ENCODE results near the gene DYSF.

The DYSF gene

DNA sequence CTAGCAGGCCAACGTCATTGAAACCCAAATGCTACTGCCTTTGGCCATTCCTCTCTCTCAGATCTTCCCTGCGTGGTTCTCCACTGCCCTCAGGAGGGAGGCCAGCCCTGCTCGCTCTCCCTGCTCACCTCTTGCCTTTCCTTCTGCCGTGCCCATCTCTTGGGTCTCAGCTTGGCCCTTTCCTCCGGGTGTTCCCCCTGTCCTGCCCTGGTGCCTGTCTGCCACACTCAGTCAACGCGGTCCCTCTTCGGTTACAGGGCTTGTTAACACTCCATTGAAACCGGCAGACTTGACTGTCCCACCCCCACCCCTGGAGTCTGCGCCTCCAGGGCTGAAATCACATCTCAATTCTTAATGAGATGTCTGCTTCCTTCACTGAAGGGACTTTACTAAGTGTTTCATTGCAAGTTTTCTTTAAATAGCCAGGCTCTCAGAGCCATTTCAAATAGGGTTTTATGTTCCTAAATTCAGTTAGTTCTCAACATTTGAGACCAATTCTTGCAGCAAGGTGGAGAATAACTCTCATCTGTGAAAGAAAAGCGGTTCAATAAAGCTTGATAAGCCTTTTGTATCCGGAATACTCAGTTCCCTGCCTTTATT is 237.6 kb downstream of the DYSF start:
- no peak for DNase-seq (ENCODE audit: low read depth)
- no peak overlapping the region for H3K4me3 ChIP-seq (replicated peaks; ENCODE audit: low read depth, low read length)
- TF ChIP-seq, protein P1, sequence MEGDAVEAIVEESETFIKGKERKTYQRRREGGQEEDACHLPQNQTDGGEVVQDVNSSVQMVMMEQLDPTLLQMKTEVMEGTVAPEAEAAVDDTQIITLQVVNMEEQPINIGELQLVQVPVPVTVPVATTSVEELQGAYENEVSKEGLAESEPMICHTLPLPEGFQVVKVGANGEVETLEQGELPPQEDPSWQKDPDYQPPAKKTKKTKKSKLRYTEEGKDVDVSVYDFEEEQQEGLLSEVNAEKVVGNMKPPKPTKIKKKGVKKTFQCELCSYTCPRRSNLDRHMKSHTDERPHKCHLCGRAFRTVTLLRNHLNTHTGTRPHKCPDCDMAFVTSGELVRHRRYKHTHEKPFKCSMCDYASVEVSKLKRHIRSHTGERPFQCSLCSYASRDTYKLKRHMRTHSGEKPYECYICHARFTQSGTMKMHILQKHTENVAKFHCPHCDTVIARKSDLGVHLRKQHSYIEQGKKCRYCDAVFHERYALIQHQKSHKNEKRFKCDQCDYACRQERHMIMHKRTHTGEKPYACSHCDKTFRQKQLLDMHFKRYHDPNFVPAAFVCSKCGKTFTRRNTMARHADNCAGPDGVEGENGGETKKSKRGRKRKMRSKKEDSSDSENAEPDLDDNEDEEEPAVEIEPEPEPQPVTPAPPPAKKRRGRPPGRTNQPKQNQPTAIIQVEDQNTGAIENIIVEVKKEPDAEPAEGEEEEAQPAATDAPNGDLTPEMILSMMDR (IDR thresholded peaks at IDR 0.05; ENCODE audit: low read length, missing control alignments): no peak

DNA sequence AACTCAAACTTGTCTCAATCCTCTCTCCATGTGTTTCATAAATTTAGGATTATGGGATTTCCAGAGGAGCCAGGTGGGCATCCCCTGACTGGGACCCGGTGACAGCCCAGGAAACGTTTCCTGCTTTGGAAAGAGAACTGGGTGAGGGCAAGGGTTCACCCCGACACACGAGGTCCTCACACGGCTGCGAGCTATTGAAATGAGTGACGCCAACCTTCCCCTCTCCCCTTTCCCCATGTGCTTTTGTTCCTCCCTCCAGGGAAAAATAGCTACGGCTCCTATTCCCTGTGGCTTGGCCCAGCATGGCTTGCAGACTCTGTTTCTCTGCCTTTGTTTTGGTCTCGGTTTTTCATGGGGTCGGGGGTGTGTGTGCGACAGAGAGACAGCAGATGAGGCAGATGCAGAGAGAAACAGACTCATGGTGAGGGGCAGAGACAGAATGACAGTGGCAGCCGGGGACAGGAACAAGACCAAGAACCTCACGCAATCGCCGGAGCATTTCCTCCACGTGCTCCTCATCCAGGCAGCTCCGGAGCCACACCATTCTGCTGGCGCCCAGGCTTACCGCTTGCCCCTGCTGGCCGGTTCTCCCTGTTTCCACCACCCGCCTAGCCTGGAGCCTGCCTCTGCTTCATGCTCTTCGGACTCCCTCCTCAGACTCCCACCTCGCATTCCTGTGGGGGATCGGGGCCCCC is 238.5 kb downstream of the DYSF start:
- no peak overlapping the region for H3K4me3 ChIP-seq (replicated peaks; ENCODE audit: low read depth, low read length)
- no peak for DNase-seq (ENCODE audit: low read depth)
- TF ChIP-seq, protein P1 (IDR thresholded peaks at IDR 0.05; ENCODE audit: low read length, missing control alignments): no peak

DNA sequence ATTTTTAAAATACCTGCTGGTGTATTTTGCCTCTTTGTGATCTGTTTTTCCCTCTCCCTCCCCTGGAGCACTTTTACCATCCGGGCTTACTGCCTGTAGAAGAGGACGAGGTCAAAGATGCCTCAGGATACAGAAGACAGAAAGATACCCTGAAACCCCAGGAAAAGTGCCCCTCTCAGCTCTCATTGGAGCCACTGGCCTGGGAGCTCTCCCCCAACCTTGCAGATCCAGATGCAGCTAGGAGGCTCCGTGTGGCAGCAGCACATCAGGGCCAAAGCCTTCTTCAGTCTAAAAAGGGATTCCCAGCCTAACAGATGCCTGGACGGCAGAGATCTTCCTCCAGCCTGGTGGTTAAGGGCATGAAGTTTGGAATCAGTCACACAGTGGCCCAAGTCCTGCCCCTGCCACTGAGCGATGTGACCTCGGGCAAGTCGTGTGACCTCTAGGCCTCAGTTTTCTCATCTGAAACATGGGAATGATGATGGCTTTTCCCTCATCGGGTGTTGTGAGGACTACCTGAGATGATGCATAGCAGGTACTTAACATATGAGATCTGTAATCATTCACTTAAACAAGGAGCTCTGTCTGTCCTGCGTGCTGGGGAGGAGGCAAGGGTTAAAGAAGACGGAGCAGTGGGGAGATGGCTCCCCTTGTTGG is 239.4 kb downstream of the DYSF start:
- TF ChIP-seq, protein P1 (IDR thresholded peaks at IDR 0.05; ENCODE audit: low read length, missing control alignments): no peak
- H3K4me3 ChIP-seq (replicated peaks; ENCODE audit: low read depth, low read length): no peak overlapping the region
- DNase-seq (ENCODE audit: low read depth): no peak

DNA sequence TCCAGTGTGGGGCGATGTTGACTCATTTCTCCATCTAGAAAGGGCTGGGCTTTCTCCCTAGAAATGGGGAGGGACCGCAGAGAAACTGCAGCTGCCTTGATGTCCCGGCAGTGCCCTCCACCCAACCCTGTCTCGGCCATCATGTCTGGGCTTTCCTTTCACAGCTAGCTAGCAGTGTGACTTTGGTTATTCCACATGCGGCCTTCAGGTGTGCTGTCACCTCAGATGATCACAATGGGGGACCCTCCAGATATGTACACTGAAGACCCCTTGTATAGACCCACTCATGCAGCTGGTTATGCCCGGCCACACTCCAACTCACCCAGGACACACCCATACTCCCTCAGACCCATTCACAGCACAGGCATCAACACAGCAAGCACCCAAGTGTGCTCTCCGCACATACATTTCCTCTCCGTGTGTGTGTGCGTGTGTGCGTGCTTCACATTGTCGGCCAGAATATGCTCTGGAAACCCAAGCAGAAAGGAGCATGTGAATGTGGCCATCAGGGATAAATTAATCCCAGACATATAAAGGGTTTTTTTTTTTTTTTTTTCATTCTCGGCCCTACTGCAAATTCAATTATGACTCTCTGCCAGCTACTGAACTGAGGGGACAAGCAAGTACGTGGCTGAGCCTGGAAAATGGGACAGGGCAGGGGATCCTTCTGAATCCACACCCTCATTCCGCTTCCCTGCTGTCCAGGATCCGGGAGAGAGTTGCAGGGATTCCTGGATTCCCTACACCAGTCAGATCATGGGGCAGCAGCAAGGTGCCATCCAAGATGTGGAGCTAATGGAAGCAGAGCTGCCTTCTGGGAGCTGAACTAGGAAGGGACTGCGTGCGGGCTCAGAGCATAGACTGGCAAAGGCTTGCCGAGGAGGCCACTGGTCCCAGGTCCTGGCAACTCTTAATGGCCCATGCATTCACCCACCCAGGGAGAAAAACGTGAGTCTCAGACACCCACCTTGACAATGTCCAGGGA is 240.2 kb downstream of the DYSF start:
- TF ChIP-seq, protein P1 (IDR thresholded peaks at IDR 0.05; ENCODE audit: low read length, missing control alignments): no peak
- no peak for DNase-seq (ENCODE audit: low read depth)
- no peak overlapping the region for H3K4me3 ChIP-seq (replicated peaks; ENCODE audit: low read depth, low read length)

DNA sequence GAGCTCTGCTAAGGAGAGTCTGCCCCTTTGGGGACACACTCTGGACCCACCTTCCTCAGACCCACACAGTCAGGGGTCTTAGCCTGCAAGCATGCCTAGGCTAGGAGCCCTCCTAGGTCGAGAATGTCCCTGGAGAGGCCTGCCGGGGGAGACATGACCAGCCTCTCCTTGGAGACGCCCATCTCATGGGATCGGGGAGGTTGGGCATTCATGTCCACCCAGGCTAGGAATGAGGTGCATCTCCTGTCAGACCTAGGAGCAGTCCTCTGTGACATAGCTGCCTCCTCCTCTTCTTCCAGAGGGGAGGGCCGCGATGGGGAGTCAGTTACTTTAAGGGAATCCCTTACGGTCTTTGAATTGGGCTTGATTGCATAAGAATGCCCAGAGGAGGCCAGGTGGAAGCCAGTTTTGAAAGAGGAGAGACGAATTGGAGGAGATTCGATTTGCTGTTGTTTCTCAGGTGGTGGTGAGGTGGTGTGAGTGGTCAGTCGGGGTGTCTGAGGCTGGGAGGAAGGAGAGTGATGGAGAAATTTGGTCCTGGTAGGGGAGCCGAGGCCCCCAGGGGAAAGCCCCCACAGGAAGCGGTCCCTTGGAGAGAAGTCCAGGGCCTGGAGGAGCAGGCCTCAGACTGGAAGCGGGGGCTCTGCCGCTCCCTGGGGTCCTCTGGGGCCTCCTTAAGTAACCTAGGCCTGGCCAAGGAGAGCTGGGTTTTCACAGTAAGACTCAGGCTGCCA is 241.3 kb downstream of the DYSF start:
- no peak overlapping the region for H3K4me3 ChIP-seq (replicated peaks; ENCODE audit: low read depth, low read length)
- TF ChIP-seq, protein P1 (IDR thresholded peaks at IDR 0.05; ENCODE audit: low read length, missing control alignments): no peak
- DNase-seq (ENCODE audit: low read depth): no peak
